Measurements from ENCODE around the gene WNT8A. TPM values are rescaled to one million over a fixed set of nuclear protein-coding genes. Genes with fewer than 3 reads are reported as not detected.

WNT8A gene
- total and polyA plus RNA-seq, 2 of the 8 experiments (the other 6 are each of a cell fraction or from before 2014, with no cell fraction given) = 0.06 TPM; not detected in 1

DNA sequence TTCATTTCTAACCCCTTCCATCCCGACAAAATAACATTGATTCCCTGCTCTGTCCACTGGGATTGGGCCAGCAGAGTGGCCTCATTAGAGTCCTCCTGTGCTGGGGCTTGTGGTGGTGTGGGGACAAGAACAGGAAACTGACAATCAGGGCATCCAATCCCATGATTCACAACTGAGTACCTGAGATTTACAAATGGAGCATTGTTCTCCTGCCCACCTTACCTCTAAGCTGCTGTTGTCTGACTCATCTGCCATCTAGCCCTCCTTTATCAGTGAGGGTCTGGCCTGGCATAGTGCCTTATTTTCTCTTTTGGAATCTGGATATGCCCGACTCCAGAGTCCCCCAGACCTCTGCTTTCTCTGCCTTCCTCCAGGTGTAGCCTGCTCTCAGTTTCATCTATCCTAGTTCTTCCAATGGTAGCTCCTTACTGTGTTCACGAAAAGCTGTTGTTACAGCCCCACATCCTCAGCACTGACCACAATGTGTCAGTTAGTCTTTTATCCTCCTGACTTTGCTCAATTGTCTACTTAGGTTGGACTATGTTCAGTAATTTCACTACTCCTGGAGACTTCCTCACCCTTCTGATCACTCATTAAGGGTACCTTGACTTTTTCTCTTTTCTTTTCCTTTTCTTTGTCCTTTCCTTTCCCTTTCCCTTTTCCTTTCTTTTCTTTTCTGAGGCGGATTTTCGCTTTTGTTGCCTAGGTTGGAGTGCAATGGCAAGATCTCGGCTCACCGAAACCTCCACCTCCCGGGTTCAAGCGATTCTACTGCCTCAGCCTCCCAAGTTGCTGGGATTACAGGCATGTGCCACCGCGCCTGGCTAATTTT lies 13.4 kb downstream of the WNT8A start (continued):
- TF ChIP-seq, protein P1, sequence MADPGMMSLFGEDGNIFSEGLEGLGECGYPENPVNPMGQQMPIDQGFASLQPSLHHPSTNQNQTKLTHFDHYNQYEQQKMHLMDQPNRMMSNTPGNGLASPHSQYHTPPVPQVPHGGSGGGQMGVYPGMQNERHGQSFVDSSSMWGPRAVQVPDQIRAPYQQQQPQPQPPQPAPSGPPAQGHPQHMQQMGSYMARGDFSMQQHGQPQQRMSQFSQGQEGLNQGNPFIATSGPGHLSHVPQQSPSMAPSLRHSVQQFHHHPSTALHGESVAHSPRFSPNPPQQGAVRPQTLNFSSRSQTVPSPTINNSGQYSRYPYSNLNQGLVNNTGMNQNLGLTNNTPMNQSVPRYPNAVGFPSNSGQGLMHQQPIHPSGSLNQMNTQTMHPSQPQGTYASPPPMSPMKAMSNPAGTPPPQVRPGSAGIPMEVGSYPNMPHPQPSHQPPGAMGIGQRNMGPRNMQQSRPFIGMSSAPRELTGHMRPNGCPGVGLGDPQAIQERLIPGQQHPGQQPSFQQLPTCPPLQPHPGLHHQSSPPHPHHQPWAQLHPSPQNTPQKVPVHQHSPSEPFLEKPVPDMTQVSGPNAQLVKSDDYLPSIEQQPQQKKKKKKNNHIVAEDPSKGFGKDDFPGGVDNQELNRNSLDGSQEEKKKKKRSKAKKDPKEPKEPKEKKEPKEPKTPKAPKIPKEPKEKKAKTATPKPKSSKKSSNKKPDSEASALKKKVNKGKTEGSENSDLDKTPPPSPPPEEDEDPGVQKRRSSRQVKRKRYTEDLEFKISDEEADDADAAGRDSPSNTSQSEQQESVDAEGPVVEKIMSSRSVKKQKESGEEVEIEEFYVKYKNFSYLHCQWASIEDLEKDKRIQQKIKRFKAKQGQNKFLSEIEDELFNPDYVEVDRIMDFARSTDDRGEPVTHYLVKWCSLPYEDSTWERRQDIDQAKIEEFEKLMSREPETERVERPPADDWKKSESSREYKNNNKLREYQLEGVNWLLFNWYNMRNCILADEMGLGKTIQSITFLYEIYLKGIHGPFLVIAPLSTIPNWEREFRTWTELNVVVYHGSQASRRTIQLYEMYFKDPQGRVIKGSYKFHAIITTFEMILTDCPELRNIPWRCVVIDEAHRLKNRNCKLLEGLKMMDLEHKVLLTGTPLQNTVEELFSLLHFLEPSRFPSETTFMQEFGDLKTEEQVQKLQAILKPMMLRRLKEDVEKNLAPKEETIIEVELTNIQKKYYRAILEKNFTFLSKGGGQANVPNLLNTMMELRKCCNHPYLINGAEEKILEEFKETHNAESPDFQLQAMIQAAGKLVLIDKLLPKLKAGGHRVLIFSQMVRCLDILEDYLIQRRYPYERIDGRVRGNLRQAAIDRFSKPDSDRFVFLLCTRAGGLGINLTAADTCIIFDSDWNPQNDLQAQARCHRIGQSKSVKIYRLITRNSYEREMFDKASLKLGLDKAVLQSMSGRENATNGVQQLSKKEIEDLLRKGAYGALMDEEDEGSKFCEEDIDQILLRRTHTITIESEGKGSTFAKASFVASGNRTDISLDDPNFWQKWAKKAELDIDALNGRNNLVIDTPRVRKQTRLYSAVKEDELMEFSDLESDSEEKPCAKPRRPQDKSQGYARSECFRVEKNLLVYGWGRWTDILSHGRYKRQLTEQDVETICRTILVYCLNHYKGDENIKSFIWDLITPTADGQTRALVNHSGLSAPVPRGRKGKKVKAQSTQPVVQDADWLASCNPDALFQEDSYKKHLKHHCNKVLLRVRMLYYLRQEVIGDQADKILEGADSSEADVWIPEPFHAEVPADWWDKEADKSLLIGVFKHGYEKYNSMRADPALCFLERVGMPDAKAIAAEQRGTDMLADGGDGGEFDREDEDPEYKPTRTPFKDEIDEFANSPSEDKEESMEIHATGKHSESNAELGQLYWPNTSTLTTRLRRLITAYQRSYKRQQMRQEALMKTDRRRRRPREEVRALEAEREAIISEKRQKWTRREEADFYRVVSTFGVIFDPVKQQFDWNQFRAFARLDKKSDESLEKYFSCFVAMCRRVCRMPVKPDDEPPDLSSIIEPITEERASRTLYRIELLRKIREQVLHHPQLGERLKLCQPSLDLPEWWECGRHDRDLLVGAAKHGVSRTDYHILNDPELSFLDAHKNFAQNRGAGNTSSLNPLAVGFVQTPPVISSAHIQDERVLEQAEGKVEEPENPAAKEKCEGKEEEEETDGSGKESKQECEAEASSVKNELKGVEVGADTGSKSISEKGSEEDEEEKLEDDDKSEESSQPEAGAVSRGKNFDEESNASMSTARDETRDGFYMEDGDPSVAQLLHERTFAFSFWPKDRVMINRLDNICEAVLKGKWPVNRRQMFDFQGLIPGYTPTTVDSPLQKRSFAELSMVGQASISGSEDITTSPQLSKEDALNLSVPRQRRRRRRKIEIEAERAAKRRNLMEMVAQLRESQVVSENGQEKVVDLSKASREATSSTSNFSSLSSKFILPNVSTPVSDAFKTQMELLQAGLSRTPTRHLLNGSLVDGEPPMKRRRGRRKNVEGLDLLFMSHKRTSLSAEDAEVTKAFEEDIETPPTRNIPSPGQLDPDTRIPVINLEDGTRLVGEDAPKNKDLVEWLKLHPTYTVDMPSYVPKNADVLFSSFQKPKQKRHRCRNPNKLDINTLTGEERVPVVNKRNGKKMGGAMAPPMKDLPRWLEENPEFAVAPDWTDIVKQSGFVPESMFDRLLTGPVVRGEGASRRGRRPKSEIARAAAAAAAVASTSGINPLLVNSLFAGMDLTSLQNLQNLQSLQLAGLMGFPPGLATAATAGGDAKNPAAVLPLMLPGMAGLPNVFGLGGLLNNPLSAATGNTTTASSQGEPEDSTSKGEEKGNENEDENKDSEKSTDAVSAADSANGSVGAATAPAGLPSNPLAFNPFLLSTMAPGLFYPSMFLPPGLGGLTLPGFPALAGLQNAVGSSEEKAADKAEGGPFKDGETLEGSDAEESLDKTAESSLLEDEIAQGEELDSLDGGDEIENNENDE (IDR thresholded peaks at IDR 0.05; ENCODE audit: insufficient replicate concordance, low read length) = no peak
- TF ChIP-seq FOSL1 (IDR thresholded peaks at IDR 0.05; ENCODE audit: insufficient read depth, low read depth, low read length) (no peak), SP4 (IDR thresholded peaks at IDR 0.05; ENCODE audit: low read length) (no peak), BRCA1 (IDR thresholded peaks at IDR 0.05; ENCODE audit: low read depth, low read length) (no peak), HDAC2 (IDR thresholded peaks at IDR 0.05; ENCODE audit: borderline replicate concordance in 1 of 2, low read depth in 2 of 2, low read length in 2 of 2) (no peak), NRF1 (IDR thresholded peaks at IDR 0.05; ENCODE audit: low read depth, low read length) (no peak), EGR1 (IDR thresholded peaks at IDR 0.05; ENCODE audit: borderline replicate concordance, low read depth, low read length) (no peak), CBX5 (IDR thresholded peaks at IDR 0.05; ENCODE audit: low read depth, low read length) (no peak), KDM1A (IDR thresholded peaks at IDR 0.05; ENCODE audit: borderline replicate concordance, low read length) (no peak), CHD1 (IDR thresholded peaks at IDR 0.05; ENCODE audit: low read depth, low read length) (no peak)
